SK-N-SH treated with all-trans-retinoic acid at 6 μM for 48 hours (cell line): ENCODE measurements around the gene FSD1L.
A peak's percentile ranks its signal among the peaks of the same experiment; 100 is the strongest.

ENCODE experiments used
- ATAC-seq: fragments of 200-7000 bp; cut with Tn5 transposase; 3 replicates; pipeline ENCODE4 v1.9.1; 2020; ENCODE audit warnings: mild to moderate bottlenecking, moderate library complexity
- ARNTL ChIP-seq: fragments of 450-650 bp; formaldehyde crosslinking; IDR thresholded peaks from 2 replicates; pipeline ENCODE4 v1.5.0; 2020; ENCODE audit warnings: low read depth, mild to moderate bottlenecking, moderate library complexity, borderline replicate concordance
- BACH2 ChIP-seq: fragments of 250-450 bp; sonication (Bioruptor Pico); IDR thresholded peaks from 2 replicates; pipeline ENCODE4 v1.9.0; 2021; ENCODE audit warnings: mild to moderate bottlenecking, borderline replicate concordance
- ESRRG ChIP-seq: fragments of 250-450 bp; sonication (Bioruptor Pico); IDR thresholded peaks from 2 replicates; pipeline ENCODE4 v1.6.1; 2021; ENCODE audit warnings: mild to moderate bottlenecking
- OSR1 ChIP-seq: fragments of 250-450 bp; sonication (Bioruptor Pico); IDR thresholded peaks from 2 replicates; pipeline ENCODE4 v1.8.0; 2022; ENCODE audit warnings: moderate library complexity, mild to moderate bottlenecking, inconsistent platforms
- POU6F1 ChIP-seq: fragments of 250-450 bp; sonication (Bioruptor Pico); IDR thresholded peaks from 2 replicates; pipeline ENCODE4 v1.8.0; 2021; ENCODE audit warnings: low read depth, mild to moderate bottlenecking, moderate library complexity, borderline replicate concordance
- PPARA ChIP-seq: fragments of 250-450 bp; sonication (Bioruptor Pico); IDR thresholded peaks from 2 replicates; pipeline ENCODE4 v1.5.0; 2020; ENCODE audit warnings: mild to moderate bottlenecking, borderline replicate concordance
- SNAI2 ChIP-seq: fragments of 250-450 bp; sonication (Bioruptor Pico); IDR thresholded peaks from 2 replicates; pipeline ENCODE4 v1.5.0; 2020; ENCODE audit warnings: mild to moderate bottlenecking, moderate library complexity
- ZC3H10 ChIP-seq: fragments of 250-450 bp; sonication (Bioruptor Pico); IDR thresholded peaks from 2 replicates; pipeline ENCODE4 v1.5.1; 2021; ENCODE audit warnings: mild to moderate bottlenecking, moderate library complexity
- ZFP30 ChIP-seq: fragments of 450-650 bp; formaldehyde crosslinking; IDR thresholded peaks from 2 replicates; pipeline ENCODE4 v1.5.0; 2022; ENCODE audit warnings: mild to moderate bottlenecking, moderate library complexity
- ZNF565 ChIP-seq: fragments of 450-650 bp; formaldehyde crosslinking; conservative IDR thresholded peaks from 2 replicates; pipeline ENCODE4 v1.5.0; 2020; ENCODE audit warnings: low read depth, mild to moderate bottlenecking, moderate library complexity
- ZNF70 ChIP-seq: fragments of 450-650 bp; formaldehyde crosslinking; IDR thresholded peaks from 2 replicates; pipeline ENCODE4 v1.5.0; 2020; ENCODE audit warnings: mild to moderate bottlenecking, moderate library complexity
- TF ChIP-seq, protein P1 (sequence below): fragments of 250-450 bp; sonication (Bioruptor Pico); IDR thresholded peaks from 2 replicates; pipeline ENCODE4 v1.5.0; 2020; ENCODE audit warnings: mild to moderate bottlenecking, moderate library complexity
- TF ChIP-seq, protein P2 (sequence below): fragments of 250-450 bp; sonication (Bioruptor Pico); IDR thresholded peaks from 2 replicates; pipeline ENCODE4 v1.5.1; 2021; ENCODE audit warnings: mild to moderate bottlenecking, moderate library complexity
- TF ChIP-seq, protein P3 (sequence below): fragments of 250-450 bp; sonication (Bioruptor Pico); IDR thresholded peaks from 2 replicates; pipeline ENCODE4 v1.5.1; 2020; ENCODE audit warnings: low read depth, mild to moderate bottlenecking, moderate library complexity

FSD1L gene

DNA sequence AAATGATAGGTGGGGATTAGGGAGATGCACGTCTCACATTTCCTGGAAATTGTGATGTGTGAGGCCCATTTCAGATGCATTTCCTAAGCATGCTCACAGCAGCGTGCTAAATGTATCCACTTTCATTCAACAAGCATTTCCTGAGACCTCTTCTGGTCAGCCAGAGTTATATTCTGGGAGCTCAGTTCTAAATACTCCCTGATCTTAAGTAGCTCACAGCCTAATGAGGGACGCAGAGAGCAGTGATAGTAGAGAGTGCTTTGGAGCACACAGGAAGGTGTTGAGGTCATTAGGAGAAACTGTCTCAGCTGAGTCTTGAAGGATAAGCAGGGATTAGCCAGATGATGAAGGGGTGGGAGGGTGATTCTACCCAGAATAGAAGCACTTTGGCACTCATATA, 46.2 kb upstream of the FSD1L start:
- ATAC-seq: peak; percentile 64
- TF ChIP-seq POU6F1 (CRISPR knock-in tag): no peak
- no peak for TF ChIP-seq SNAI2 (CRISPR knock-in tag)

DNA sequence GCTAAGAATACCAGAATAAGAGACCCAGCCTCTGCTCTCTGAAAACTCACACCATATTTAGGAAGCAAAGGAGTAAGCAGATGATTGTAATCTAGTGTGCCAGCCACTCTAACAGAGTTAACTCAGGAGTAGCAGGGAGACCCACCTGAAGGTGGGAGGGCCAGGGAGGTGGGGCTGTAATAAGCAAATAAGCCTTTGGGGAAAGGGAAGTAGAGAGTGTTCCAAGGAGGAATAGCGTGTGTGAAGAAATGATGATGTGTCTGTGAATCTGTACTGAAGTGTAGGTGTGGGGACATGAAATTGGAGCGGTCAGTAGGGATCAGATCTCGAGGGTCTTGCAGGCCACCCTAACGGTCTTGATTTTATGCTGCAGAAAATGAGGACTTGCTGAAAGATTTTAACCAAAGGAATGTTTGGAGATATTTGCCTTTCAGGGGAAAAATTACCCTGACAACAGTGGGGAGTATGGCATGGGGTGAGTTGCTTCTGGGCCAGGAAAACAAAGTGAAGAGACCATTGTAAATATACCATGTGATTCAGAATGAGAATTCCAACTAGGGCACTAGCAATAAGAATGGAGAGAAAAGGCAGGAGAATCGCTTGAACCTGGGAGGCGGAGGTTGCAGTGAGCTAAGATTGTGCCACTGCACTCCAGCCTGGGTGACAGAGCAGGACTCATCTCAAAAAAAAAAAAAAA, 44.1 kb upstream of the FSD1L start:
- ATAC-seq: no peak
- TF ChIP-seq POU6F1 (CRISPR knock-in tag): no peak

DNA sequence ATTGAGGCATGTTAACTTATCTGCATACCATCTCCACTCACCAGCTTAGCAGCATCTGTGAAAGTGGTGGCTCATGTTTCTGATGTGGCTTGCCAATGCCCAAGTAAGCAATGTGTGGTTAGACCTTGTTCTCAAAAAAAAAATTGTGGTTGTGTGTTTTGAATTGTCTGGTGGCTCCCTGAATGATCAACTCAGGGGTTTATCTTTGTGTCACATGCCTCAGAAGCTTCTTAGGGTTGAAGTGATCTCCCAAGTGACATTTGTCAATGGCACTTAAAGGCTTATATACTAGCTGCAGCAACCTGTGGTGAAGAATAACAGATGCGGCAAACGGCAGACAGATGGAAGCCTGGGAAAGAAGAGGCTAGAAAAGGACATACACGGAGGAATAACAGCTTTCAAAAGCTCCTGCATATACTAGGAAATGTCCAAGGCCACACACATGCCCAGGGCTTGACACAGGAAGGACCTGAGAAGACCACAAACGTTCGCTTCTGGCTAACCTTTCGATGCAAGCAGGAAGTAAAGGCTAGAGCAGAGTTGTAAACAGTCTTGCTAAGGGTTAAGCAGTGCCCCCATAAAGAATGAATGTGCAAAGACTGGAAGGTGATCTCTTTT, 42.2 kb upstream of the FSD1L start:
- ATAC-seq: no peak

DNA sequence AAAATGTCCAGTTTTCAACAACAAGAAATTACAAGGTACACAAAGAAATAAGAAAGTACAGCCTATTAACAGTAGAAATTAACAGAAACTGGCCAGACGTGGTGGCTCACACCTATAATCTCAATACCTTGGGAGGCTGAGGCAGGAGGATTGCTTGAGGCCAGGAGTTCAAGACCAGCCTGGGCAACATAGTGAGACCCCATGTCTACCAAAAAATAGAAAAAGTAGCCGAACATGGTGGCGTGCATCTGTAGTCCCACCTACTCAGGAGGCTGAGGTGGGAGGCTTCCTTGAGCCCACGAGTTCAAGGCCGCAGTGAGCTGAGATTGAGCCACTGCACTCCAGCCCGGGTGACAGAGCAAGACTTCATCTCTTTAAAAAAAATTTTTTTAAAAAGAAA, 41.5 kb upstream of the FSD1L start:
- no peak for ATAC-seq
- TF ChIP-seq ZNF70 (no peak), ARNTL (no peak), PPARA (CRISPR knock-in tag) (no peak), ZFP30 (CRISPR knock-in tag) (no peak), ESRRG (CRISPR knock-in tag) (no peak)
- TF ChIP-seq, protein P1, sequence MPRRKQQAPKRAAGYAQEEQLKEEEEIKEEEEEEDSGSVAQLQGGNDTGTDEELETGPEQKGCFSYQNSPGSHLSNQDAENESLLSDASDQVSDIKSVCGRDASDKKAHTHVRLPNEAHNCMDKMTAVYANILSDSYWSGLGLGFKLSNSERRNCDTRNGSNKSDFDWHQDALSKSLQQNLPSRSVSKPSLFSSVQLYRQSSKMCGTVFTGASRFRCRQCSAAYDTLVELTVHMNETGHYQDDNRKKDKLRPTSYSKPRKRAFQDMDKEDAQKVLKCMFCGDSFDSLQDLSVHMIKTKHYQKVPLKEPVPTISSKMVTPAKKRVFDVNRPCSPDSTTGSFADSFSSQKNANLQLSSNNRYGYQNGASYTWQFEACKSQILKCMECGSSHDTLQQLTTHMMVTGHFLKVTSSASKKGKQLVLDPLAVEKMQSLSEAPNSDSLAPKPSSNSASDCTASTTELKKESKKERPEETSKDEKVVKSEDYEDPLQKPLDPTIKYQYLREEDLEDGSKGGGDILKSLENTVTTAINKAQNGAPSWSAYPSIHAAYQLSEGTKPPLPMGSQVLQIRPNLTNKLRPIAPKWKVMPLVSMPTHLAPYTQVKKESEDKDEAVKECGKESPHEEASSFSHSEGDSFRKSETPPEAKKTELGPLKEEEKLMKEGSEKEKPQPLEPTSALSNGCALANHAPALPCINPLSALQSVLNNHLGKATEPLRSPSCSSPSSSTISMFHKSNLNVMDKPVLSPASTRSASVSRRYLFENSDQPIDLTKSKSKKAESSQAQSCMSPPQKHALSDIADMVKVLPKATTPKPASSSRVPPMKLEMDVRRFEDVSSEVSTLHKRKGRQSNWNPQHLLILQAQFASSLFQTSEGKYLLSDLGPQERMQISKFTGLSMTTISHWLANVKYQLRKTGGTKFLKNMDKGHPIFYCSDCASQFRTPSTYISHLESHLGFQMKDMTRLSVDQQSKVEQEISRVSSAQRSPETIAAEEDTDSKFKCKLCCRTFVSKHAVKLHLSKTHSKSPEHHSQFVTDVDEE (CRISPR knock-in tag): no peak
- TF ChIP-seq, protein P2, sequence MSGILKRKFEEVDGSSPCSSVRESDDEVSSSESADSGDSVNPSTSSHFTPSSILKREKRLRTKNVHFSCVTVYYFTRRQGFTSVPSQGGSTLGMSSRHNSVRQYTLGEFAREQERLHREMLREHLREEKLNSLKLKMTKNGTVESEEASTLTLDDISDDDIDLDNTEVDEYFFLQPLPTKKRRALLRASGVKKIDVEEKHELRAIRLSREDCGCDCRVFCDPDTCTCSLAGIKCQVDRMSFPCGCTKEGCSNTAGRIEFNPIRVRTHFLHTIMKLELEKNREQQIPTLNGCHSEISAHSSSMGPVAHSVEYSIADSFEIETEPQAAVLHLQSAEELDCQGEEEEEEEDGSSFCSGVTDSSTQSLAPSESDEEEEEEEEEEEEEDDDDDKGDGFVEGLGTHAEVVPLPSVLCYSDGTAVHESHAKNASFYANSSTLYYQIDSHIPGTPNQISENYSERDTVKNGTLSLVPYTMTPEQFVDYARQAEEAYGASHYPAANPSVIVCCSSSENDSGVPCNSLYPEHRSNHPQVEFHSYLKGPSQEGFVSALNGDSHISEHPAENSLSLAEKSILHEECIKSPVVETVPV (CRISPR knock-in tag): no peak

More for the DNA sequence above, 42.2 kb upstream of the FSD1L start:
- TF ChIP-seq ZNF70: no peak
- no peak for TF ChIP-seq ZFP30 (CRISPR knock-in tag)
- no peak for TF ChIP-seq OSR1 (CRISPR knock-in tag)
- no peak for TF ChIP-seq BACH2 (CRISPR knock-in tag)
- no peak for TF ChIP-seq ESRRG (CRISPR knock-in tag)
- TF ChIP-seq POU6F1 (CRISPR knock-in tag): no peak
- TF ChIP-seq, protein P3, sequence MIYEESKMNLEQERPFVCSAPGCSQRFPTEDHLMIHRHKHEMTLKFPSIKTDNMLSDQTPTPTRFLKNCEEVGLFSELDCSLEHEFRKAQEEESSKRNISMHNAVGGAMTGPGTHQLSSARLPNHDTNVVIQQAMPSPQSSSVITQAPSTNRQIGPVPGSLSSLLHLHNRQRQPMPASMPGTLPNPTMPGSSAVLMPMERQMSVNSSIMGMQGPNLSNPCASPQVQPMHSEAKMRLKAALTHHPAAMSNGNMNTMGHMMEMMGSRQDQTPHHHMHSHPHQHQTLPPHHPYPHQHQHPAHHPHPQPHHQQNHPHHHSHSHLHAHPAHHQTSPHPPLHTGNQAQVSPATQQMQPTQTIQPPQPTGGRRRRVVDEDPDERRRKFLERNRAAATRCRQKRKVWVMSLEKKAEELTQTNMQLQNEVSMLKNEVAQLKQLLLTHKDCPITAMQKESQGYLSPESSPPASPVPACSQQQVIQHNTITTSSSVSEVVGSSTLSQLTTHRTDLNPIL: no peak
- no peak for TF ChIP-seq ZNF565 (CRISPR knock-in tag)
- no peak for TF ChIP-seq ZC3H10 (CRISPR knock-in tag)
